MG63 (cell line): Measurements from ENCODE around the gene C2orf49. TPM values are rescaled to one million over a fixed set of nuclear protein-coding genes. Genes with fewer than 3 reads are reported as not detected.
"Not testable (repeated sequence)": the region's sequence is repeated elsewhere in the genome, so short reads cannot be mapped to it uniquely, and the experiment has no call there.

Experiments used
- DNase-seq: peaks from one replicate; pipeline ENCODE4 v3.0.0-alpha.2; 2020
- H3K27me3 ChIP-seq: fragments of 250-450 bp; sonication (Bioruptor Pico); 2 replicates; pipeline ENCODE4 v1.5.1; 2020; ENCODE audit warnings: mild to moderate bottlenecking, moderate library complexity
- H3K36me3 ChIP-seq: fragments of 250-450 bp; sonication (Bioruptor Pico); 2 replicates; pipeline ENCODE4 v1.5.1; 2020; ENCODE audit warnings: mild to moderate bottlenecking, moderate library complexity
- H3K4me3 ChIP-seq: fragments of 250-450 bp; sonication (Bioruptor Pico); 2 replicates; pipeline ENCODE4 v1.5.1; 2020; ENCODE audit warnings: mild to moderate bottlenecking, moderate library complexity
- H3K9me3 ChIP-seq: fragments of 250-450 bp; sonication (Bioruptor Pico); 2 replicates; pipeline ENCODE4 v1.5.1; 2020; ENCODE audit warnings: mild to moderate bottlenecking, moderate library complexity
- total RNA-seq: library from RNA; depleted of rRNA; stranded (reverse); fragments of >200 nt; shearing (Covaris generic); gene quantifications from 2 replicates; pipeline ENCODE4 v1.2.3, GENCODE V29; 2014; ENCODE audit warnings: low replicate concordance

Gene C2orf49
- total RNA-seq, 1 experiment from 2014 or later = 16.7 TPM

DNA sequence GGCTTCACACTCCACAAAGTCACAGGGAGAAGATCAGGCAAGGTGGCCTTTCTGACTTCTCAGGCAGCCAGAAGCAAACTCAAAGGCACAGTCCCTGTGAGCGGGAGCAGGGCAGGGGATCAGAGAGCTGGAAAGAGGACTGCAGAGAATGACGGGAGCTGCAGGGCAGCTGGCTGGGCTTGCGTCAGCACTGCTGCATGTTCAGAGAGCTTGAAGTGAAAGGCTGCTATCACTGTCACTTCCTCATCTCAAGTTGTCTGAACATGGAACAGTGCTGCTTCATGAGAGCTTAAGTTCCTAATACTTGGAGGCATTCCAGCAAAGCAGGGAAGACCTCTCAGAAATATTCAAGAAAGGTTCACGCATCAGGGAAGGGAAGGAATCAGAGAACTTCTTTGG, 28.2 kb upstream of the C2orf49 start:
- DNase-seq = no peak

DNA sequence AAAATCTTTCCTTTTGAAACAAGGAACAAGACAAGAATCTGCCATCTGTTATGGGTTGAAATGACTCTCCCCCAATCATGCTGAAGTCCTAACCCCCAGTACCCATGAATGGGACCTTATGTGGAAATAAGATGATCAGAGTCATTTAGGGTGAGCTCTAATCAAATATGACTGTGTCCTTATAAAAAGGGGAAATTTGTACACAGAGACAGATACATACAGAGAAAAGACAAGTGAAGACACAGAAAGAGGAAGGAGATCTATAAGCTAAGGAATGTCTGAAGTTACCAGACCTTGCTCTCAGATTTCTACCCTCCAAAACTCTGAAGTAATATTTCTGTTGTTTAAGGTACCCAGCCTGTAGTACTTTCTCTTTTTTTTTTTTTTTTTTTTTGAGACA, 23.5 kb upstream of the C2orf49 start:
- Histone ChIP-seq H3K27me3 (no peaks in the 10 kb centered on the region), H3K9me3 (no peaks in the 10 kb centered on the region), H3K36me3 (no peaks in the 10 kb centered on the region), H3K4me3 (no peak overlapping the region)
- no peak for DNase-seq

More for the DNA sequence above, 28.2 kb upstream of the C2orf49 start:
- peaks cover 9% of the 10 kb centered on the region for H3K36me3 ChIP-seq
- no peak overlapping the region for H3K4me3 ChIP-seq
- H3K27me3 ChIP-seq = no peaks in the 10 kb centered on the region
- no peaks in the 10 kb centered on the region for H3K9me3 ChIP-seq

DNA sequence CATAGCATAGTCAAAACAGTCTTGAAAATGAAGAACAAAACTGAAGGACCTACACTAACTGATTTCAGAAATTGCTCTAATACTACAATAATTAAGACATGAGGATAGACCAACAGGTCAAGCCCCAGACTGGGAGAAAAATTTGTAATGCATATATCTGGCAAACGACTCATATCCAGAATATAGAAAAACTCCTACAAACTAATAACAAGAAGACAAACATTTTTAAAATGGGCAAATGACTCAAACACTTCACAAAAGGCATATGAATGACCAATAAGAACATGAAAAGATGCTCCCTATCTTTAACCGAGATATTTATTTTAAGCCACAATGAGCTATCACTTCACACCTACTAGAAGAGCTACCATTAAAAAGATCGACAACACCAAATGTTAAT, 22.0 kb upstream of the C2orf49 start:
- H3K4me3 ChIP-seq = no peak overlapping the region
- H3K36me3 ChIP-seq = no peaks in the 10 kb centered on the region
- no peaks in the 10 kb centered on the region for H3K27me3 ChIP-seq
- H3K9me3 ChIP-seq = no peaks in the 10 kb centered on the region
- no peak for DNase-seq

DNA sequence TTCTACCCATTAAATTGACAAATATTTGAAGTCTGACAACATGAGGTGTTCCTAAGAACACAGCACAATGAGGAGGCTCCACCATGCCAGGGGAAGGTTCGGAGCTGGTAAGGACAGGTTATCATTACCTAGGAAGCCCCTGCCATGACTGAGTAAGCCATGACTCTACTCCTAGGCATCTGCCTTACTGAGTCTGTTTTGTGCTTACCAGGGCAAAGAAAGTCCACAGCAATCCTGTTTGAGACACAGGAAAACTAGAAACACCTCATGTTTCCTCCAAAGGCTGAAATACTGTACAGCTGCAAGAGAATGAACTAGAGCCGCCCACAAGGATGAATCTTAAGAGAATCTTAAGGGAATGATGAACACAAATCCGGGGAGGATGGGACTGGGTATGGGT, 19.4 kb upstream of the C2orf49 start:
- no peak overlapping the region for H3K4me3 ChIP-seq
- H3K36me3 ChIP-seq = no peaks in the 10 kb centered on the region; the same call in 1 of the 2 replicates
- no peak for DNase-seq
- H3K27me3 ChIP-seq = no peaks in the 10 kb centered on the region
- H3K9me3 ChIP-seq = no peaks in the 10 kb centered on the region

DNA sequence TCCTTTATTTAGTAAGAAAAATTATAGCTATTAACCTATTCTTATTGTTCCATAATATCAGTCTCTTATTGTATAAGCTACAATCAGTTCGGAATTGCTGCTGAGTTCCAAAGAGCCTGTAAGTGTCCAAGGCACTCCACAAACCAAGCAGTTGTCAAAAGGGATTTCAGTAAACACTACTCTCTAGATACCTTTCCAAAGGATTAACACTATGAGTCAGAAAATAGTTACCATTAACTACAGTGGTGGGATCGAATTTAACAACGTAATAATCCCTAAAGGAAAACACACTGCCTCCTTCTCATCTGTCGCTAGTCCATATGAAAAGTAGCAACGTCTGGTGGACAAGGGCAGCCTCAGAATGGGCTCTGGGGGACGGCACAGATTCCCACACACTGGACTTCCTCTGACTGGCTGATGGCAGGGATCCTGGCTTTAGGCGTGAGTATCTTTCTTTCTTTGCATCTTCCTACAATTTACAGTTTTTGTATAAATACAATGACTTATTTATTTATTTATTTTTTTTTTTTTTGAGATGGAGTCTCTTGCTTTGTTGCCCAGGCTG, 16.6 kb upstream of the C2orf49 start:
- no peak overlapping the region for H3K4me3 ChIP-seq
- no peaks in the 10 kb centered on the region for H3K9me3 ChIP-seq
- H3K36me3 ChIP-seq = peaks cover 4% of the 10 kb centered on the region
- no peak for DNase-seq
- no peaks in the 10 kb centered on the region for H3K27me3 ChIP-seq

DNA sequence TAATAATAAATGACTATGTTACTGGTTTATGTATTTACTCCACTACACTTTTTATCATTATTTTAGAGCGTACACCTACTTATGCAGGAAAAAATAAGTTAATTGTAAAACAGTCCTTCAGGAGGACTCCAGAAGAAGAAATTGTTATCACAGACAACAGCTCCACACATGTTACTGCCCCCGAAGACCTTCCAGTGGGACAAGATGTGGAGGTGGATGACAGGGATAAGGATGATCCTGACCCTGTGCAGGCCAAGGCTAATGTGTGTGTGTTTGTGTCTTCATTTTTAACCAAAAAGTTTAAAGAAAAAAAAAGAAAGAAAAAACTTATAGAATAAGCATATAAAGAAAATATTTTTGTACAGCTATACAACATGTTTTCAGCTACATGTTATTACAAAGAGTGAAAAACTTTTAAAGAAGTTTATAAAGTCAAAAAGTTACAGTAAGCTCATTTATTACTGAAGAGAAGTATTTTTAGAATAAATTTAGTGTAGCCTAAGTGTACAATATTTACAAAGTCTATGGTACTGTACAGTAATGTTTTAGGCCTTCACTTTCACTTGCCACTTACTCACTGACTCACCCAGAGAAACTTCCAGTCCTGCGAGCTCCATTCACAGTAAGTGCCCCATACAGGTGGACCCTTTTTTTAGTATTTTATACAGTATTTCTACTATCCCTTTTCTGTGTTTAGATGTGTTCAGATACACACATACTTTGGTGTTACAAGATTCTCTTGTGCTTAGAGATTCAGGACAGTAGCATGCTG, 15.3 kb upstream of the C2orf49 start:
- DNase-seq = no peak
- Histone ChIP-seq H3K27me3 (no peaks in the 10 kb centered on the region), H3K9me3 (no peaks in the 10 kb centered on the region), H3K36me3 (peaks cover 4% of the 10 kb centered on the region), H3K4me3 (no peak overlapping the region)

DNA sequence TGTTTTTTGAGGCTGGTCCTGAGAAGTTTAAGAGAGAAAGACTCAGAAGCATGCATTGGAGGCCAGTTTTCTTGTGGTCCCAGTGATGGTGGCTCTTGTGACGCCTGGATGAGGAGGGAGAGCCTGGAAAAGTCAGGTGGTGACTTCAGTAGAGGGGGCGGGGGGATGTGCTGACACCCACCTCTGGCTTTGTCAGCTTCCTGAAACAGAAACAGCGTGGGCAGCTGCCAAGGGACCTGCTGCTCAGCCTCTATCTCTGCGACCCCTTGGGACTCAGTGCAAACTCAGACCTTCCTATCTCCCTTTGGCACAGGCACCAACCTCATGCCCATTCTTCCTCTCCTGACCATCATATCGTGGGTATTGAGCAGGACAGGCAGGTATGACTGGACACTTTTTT, 14.2 kb upstream of the C2orf49 start:
- Histone ChIP-seq H3K9me3 (no peaks in the 10 kb centered on the region), H3K27me3 (no peaks in the 10 kb centered on the region), H3K4me3 (no peak overlapping the region), H3K36me3 (peaks cover 4% of the 10 kb centered on the region)
- no peak for DNase-seq

DNA sequence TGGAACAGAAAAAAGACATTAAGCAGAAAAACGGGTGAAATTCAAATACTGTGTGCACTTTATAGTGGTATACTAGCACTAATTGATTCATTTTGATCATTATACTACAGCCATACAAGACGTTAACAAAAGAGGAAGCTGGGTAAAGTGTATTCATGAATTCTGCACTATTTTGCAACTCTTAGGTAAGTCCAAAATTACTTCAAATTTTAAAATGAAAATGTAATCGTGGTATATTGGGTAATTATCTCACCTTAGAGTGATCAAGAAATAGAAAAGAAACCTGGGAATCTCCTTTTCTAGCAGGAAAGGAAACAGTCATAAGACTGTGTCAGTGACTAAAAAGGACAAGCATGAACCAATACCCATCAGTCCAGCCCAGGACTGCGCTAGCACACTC, 13.2 kb upstream of the C2orf49 start:
- H3K36me3 ChIP-seq = peaks cover 4% of the 10 kb centered on the region
- H3K9me3 ChIP-seq = no peaks in the 10 kb centered on the region
- H3K27me3 ChIP-seq = no peaks in the 10 kb centered on the region
- no peak for DNase-seq
- H3K4me3 ChIP-seq = no peak overlapping the region

DNA sequence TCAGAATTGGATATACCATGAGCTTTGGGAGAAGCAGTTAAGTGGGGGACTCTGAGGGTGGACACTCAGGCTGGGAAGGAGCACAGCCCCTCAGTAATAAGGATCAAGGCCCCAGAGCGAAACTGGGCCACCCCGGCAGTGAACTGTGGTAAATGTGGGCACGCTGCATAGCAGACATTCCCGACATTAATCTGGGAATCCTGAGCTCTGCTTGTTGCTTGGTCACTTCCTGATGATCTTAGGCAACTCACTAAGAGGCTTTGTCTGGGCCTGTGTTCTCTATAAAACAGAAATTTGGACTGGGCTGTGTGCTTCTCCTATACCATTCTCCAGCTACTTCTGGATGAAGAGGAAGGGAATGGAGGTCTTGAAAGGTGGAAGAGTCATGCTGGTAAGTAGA, 12.6 kb upstream of the C2orf49 start:
- H3K9me3 ChIP-seq = no peaks in the 10 kb centered on the region
- no peaks in the 10 kb centered on the region for H3K27me3 ChIP-seq
- peaks cover 4% of the 10 kb centered on the region for H3K36me3 ChIP-seq
- no peak overlapping the region for H3K4me3 ChIP-seq
- no peak for DNase-seq

DNA sequence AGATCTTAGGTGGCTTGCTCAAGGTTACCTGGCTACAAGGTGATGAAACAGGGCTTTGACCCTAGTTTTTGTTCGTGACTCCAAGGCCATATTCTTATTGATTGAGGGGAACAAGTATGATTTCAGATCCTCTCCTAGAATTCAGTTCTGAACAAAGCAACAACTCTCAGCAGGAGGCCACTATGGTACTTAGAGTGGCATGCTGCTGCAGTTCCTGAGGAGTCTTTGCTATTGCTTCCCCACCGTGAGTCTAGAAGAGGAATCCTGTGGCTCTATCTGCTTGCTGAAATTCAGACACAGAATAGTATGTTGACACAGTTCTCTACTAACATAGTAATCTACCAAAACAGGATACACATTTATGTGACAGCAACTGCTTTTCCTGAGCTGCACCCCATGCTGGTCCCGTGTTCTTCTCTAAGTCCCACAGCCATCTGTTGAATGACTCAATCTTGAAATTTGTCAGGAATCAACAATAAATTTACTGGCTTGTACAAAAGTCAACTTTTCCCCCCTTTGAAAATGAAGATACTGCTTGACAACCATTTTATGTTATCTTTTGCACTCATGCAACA, 11.9 kb upstream of the C2orf49 start:
- no peaks in the 10 kb centered on the region for H3K9me3 ChIP-seq
- no peaks in the 10 kb centered on the region for H3K27me3 ChIP-seq
- no peak overlapping the region for H3K4me3 ChIP-seq
- no peak for DNase-seq
- H3K36me3 ChIP-seq = peaks cover 4% of the 10 kb centered on the region

DNA sequence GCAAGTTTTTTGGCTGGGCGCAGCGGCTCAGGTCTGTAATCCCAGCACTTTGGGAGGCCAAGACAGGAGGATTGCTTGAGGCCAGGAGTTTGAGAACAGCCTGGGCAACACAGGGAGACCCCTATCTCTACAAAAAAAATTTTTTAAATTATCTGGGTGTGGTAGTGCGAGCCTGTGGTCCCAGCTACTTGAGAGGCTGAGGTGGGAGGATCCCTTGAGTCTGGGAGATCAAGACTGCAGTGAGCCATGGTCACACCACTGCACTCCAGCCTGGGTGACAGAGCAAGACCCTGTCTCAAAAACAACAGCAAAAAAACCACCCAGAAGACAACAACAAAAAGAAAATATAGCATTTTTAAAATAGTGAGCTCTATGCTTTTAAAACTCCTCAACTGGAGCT, 10.1 kb upstream of the C2orf49 start:
- not testable (repeated sequence) for H3K9me3 ChIP-seq, H3K4me3 ChIP-seq, H3K27me3 ChIP-seq, DNase-seq, H3K36me3 ChIP-seq

DNA sequence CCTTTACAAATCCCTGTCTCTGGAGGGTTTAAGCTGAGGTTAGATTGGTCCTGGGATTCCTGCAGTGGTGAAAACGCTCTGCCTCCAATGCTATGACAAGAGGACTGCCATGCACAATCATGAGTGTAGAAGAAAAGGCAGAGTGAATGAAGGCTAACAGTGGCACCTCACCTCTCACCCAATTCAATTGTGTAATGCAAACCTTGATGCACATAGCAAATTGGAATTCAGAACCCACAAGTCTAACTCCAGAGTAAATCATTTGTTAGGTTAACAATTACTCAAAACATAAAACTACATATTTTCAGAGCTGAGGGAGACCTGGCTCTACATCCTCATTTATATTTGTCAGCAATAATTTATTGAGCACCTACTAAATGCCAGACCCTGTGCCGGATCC, 9.7 kb upstream of the C2orf49 start:
- no peak overlapping the region for H3K4me3 ChIP-seq
- H3K27me3 ChIP-seq = no peaks in the 10 kb centered on the region
- no peak for DNase-seq
- H3K36me3 ChIP-seq = peaks cover 4% of the 10 kb centered on the region; the same call in 1 of the 2 replicates
- no peaks in the 10 kb centered on the region for H3K9me3 ChIP-seq

DNA sequence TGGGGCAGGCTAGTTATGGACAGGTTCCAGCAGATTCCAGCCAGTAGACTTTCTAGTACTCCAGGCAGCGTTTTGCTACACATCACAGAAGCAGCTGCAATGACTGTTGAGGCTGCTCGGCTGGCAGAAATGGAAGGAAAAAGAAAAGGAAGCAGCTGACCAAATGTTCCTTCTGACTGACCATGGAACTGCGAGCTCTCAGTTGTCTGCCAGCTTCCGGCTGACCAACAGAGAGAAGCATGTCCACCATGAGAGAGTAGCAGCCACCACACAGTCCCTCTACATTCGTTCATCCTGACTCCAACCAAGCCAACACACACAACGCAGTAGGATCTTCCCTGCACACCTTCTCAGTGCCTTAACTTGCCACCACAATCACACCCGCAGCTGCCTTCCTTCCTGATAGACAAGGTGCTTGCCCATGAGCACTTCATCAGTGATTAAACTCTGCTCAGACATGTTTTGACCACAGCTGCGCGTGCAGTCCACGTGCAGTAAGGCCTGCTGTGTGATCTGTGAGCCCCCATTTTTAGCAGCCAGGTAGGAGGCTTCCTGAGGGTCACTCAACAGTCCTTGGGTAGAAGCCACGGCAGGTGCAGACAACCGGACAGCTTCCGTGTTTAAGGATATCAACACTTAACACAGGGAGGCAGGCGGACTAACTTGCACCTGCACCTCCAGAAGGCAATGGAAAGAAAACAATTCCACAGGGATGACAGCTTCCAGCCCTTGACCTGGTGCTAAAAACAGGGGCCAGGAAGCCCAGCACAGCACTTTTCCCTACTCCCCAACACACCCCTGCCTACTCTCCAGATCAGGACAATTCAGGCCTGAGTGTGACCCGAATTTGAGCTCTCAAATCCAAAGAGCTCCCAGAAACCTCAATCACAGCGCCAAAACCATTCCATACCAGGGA, 8.8 kb upstream of the C2orf49 start:
- H3K36me3 ChIP-seq = peaks cover 4% of the 10 kb centered on the region; the same call in 1 of the 2 replicates
- H3K27me3 ChIP-seq = no peaks in the 10 kb centered on the region
- no peaks in the 10 kb centered on the region for H3K9me3 ChIP-seq
- no peak for DNase-seq
- peak overlapping the region; percentile 67 for H3K4me3 ChIP-seq

DNA sequence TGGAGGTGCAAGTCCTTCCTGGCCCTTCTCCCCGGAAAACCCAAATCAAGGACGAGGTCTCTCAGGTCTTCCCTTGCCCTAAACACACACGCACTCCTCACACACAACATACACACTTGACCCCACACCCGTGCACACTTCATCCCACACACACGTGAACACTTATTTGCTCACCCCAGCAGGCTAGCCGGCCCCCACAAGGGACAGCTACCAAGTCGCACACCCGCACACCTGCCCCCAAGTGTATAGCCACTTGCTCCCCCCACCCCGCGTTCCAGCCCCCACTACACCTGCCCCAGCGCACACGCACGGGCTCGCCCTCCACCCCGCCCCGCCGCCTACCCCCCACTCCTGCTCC, 8.2 kb upstream of the C2orf49 start:
- Histone ChIP-seq H3K36me3 (peaks cover 5% of the 10 kb centered on the region), H3K27me3 (no peaks in the 10 kb centered on the region), H3K4me3 (peak overlapping the region; percentile 67), H3K9me3 (no peaks in the 10 kb centered on the region)
- DNase-seq = no peak

DNA sequence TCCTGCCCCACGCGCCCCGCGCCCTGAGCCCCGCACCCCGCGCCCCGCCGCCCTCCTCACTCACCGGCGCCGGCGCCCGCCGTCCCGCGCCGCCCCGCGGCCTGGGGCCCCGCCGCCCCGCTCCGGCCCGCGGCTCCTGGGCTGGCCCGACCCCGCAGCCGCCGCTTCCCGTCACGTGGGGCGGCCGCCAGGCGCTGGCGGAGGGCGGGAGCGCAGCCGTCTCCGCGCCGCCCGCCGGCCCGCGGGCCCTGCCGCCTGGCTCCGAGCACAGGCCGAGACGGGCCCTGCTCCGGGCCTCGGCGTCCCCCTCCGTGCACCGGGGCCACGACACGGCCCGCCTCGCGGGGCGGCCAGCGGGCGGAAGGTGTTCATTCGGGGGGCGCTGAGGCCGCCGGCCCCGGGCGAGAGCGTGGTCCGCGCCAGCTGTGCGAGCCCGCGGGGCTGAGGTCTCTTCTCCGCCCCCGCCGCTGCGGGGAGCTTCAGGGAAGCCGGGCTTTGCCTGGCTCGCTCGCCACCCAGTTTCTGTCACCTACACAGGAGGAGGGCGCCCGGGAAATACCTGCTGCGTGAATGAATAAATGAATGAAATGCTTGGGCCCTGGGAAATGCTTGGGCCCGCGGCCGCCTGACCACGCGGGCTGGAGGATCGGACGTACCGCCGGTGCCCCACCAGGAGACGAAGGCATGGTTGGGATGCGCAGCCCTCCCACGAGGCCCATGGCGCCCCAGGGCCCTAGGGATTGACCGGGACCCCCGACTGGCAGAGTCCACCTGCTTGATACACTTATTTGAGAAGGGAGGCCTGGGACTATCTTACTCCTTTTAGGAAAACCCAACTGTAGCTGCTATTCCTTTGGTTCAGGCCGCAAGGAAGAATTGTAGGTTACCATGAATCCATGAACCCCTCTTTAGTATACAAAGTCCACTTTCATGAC, 7.5 kb upstream of the C2orf49 start, which contains the start of gene TGFBRAP1:
TSS of gene TGFBRAP1 (minus strand) at position 175 of the 935 bp plus-strand sequence. CDS start 21,434 bp downstream, outside the sequence.
- H3K9me3 ChIP-seq = no peaks in the 10 kb centered on the region
- H3K36me3 ChIP-seq = peaks cover 10% of the 10 kb centered on the region
- peak; percentile 68 for DNase-seq
- no peaks in the 10 kb centered on the region for H3K27me3 ChIP-seq
- H3K4me3 ChIP-seq = peak within 1 kb of the TSS; percentile 67
